Measurements from ENCODE around the gene PRKAB1.
A peak's percentile ranks its signal among the peaks of the same experiment; 100 is the strongest.

PRKAB1 gene

DNA sequence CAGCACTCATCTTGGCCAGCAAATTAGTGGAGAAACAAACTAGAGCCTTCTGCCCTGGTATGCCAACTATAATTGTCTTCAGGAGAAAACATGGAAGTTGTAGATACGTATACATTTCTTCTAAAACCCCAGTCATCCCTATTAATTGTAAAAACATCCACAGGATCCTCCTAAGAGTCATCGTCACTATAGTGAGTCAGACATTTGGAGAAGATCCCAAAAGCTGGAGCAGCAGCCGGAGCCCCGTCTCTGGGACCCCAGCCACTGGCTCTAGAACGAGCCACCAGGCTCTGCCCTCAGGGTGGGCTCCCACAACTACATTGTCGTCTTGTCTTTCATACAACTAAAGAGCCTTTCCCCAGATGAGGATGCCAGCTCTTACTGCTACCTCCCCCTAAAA lies 15.5 kb downstream of the PRKAB1 start:
- no peak overlapping the region for H3K4me3 ChIP-seq (replicated peaks in 1 of 2; ENCODE audit: low read depth in 2 of 2, low read length in 2 of 2)
- TF ChIP-seq, protein P1, sequence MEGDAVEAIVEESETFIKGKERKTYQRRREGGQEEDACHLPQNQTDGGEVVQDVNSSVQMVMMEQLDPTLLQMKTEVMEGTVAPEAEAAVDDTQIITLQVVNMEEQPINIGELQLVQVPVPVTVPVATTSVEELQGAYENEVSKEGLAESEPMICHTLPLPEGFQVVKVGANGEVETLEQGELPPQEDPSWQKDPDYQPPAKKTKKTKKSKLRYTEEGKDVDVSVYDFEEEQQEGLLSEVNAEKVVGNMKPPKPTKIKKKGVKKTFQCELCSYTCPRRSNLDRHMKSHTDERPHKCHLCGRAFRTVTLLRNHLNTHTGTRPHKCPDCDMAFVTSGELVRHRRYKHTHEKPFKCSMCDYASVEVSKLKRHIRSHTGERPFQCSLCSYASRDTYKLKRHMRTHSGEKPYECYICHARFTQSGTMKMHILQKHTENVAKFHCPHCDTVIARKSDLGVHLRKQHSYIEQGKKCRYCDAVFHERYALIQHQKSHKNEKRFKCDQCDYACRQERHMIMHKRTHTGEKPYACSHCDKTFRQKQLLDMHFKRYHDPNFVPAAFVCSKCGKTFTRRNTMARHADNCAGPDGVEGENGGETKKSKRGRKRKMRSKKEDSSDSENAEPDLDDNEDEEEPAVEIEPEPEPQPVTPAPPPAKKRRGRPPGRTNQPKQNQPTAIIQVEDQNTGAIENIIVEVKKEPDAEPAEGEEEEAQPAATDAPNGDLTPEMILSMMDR (IDR thresholded peaks at IDR 0.05; ENCODE audit: low read depth, low read length), result no peak
- peak; percentile 17 to 59 for DNase-seq (ENCODE audit: low read depth in 2 of 2)

DNA sequence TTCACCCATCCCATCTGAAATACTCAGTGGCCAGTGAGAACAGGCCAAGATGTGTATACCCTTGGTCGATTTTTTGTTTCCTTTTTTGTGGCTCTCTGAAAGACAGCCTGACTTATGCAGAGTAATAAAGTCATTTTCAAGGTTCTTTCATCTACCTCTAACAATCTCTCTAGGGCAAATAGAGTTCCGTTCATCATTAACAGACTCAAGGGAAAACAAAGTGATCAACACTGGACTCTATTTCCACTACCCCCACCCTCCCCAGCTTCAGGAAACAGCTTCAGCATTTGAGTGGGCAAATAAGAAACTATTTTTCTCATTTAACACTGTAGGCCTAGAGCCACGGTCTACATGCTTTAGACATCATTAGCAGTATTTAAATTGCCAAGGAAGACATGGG lies 15.9 kb downstream of the PRKAB1 start:
- no peak overlapping the region for H3K4me3 ChIP-seq (replicated peaks in 1 of 2; ENCODE audit: low read depth in 2 of 2, low read length in 2 of 2)
- TF ChIP-seq, protein P1 (IDR thresholded peaks at IDR 0.05; ENCODE audit: low read depth, low read length), result no peak
- DNase-seq (ENCODE audit: low read depth in 2 of 2), result no peak

DNA sequence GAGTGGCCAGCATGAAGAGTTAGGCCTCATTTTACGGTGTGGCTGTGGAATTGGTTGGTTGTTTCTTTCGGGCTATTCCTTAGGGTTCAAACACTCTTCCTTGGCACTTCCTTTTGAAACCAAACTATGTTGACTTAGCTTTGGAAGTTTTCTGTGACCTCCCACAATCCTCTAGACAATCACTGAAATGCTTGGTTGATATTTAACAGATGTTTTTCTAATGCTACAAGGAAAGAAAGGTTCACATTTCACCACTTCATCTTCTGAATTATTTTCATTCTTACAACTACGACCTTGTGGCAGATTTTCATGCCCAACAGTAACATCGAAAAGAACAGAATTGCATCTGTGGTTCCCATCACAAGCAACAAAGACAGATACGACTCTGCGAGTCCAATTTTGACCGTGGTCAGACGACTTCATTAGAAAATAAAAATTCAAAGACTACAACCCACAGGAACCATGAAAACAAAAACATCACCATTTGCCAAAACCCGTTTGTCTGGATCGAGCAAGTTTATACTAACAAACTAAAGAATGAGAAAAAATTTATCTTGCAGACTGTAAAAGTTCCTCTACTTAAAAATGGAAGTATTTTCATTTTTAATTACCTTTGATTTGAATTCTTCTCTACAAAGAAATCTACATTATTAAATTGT lies 16.9 kb downstream of the PRKAB1 start:
- DNase-seq (ENCODE audit: low read depth in 2 of 2), result no peak
- TF ChIP-seq, protein P1 (IDR thresholded peaks at IDR 0.05; ENCODE audit: low read depth, low read length), result no peak
- no peak overlapping the region for H3K4me3 ChIP-seq (replicated peaks in 1 of 2; ENCODE audit: low read depth in 2 of 2, low read length in 2 of 2)

DNA sequence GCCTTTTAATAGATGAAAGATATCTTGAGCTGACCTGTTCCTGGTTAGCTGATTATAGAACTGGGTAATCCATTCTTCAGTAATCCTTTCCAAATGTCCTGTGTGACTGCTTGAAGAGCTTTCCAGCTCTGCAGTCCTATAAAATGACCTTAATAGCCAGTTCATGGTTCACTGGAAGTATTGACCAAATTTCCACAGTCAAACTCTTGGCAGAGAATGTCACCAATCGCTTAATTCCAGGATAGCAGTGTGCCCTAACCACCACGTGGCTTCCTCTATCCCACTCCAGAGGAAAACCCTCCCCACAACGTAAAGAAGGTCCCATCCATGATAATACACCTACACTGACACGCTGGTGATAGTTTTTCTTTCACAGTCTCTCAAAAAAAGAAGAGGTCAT lies 17.4 kb downstream of the PRKAB1 start:
- no peak for DNase-seq (ENCODE audit: low read depth in 2 of 2)
- no peak overlapping the region for H3K4me3 ChIP-seq (replicated peaks in 1 of 2; ENCODE audit: low read depth in 2 of 2, low read length in 2 of 2)
- TF ChIP-seq, protein P1 (IDR thresholded peaks at IDR 0.05; ENCODE audit: low read depth, low read length), result no peak

DNA sequence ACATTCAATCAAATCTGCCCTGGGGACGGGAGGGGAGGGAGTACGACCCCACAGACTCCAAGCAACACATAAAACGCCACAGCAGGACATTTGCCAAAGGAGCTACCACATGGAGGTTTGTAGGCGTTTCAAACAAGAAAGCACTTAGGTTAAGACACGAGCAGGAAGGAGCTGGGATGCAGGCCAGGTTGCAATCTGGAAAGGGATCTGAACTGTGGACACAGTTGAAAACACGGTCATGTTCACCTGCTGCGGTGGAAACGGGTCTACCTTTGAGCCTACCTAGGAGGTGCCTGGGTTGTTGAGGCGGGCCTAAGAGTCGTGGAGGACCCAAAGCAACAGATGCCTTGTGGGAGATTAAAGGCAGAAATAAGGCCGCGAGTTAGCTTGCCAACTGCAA lies 18.4 kb downstream of the PRKAB1 start:
- H3K4me3 ChIP-seq (replicated peaks in 1 of 2; ENCODE audit: low read depth in 2 of 2, low read length in 2 of 2), result no peak overlapping the region
- DNase-seq (ENCODE audit: low read depth in 2 of 2), result no peak
- TF ChIP-seq, protein P1 (IDR thresholded peaks at IDR 0.05; ENCODE audit: low read depth, low read length), result no peak

DNA sequence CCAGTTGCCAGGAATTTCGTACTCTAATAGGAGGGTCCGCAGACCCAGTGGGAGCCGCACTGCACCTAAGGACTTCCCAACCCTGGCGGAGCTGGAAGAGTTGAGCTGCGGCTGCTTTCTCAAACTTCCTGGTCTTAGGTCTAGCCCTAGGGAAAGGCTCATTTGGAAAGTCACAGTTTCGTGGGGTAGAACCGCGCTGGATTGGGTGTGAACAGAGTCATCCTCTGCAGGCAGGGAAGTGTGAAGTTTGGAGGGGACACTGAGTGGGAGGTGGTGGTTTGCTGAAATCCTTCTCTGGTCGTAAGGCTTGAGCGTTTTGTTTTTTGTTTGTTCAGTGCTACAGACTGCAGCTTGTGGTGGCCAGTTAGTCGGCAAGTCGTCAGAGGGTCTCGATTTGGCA lies 18.8 kb downstream of the PRKAB1 start:
- no peak for DNase-seq (ENCODE audit: low read depth in 2 of 2)
- no peak overlapping the region for H3K4me3 ChIP-seq (replicated peaks in 1 of 2; ENCODE audit: low read depth in 2 of 2, low read length in 2 of 2)
- TF ChIP-seq, protein P1 (IDR thresholded peaks at IDR 0.05; ENCODE audit: low read depth, low read length), result no peak

DNA sequence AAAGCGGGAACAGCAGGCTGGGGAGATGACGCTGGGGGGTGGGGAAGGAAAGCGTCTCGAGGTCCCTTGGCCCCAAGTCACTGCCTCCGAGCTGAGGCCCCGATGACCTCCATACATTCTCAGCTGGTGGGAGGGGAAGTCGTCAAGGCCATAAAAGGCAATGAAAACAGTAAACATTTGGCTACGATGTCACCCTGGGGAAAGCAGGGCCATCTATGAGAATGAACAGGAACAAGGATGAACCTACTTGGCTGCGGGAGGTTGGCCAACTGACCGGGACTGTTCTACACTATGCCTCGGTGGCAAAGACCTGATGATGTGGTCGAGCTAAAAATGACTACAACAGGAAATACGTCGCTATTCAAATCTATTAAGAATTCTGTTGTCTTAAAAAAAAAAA lies 19.5 kb downstream of the PRKAB1 start:
- no peak overlapping the region for H3K4me3 ChIP-seq (replicated peaks in 1 of 2; ENCODE audit: low read depth in 2 of 2, low read length in 2 of 2)
- TF ChIP-seq, protein P1 (IDR thresholded peaks at IDR 0.05; ENCODE audit: low read depth, low read length), result no peak
- peak in 1 of 2 donors; percentile 48 for DNase-seq (ENCODE audit: low read depth in 2 of 2)
